ENCODE results near the gene ITM2C. TPM values are rescaled to one million over a fixed set of nuclear protein-coding genes. Genes with fewer than 3 reads are reported as not detected.

Gene ITM2C
- total and polyA plus RNA-seq, 2 donors (not counting 1 experiment from before 2014, with no cell fraction given), result 36.9 to 62.8 TPM

- peak; percentile 13 for DNase-seq
- H3K27me3 ChIP-seq (replicated peaks in 1 of 4; ENCODE audit: control extremely low read depth in 1 of 4, control insufficient read depth in 3 of 4, insufficient read depth in 4 of 4, low read length in 3 of 4), result no peaks in the 10 kb centered on the region
- H3K4me3 Mint-ChIP-seq, result no peak overlapping the region
- peak overlapping the region in 1 of 2 donors; percentile 45 for H3K27ac ChIP-seq (ENCODE audit: low read length in 2 of 2)
- H3K4me1 Mint-ChIP-seq, result peaks cover 65% of the 10 kb centered on the region
- ATAC-seq (ENCODE audit: low read depth), result no peak
- H3K4me3 ChIP-seq (ENCODE audit: control extremely low read depth in 1 of 5, extremely low read depth in 1 of 5, insufficient read depth in 1 of 5, low read depth in 2 of 5, low read length in 4 of 5), result no peak overlapping the region
- peak overlapping the region; percentile 67 for H3K27ac Mint-ChIP-seq
- peaks cover 61% of the 10 kb centered on the region for H3K79me2 ChIP-seq (ENCODE audit: control insufficient read depth, insufficient read depth, low read length)
- intact Hi-C loops (cut with micrococcal nuclease), result loop anchor here (10.0 kb wide), 1 partner anchor 525 kb away; the partner anchor contains the start of gene B3GNT7
- H3K9me3 ChIP-seq (ENCODE audit: control extremely low read depth in 1 of 3, control insufficient read depth in 2 of 3, insufficient read depth in 1 of 3, low read length in 2 of 3), result no peaks in the 10 kb centered on the region
- H4K20me1 ChIP-seq (ENCODE audit: control insufficient read depth, insufficient read depth, low read length, poor library complexity, severe bottlenecking), result peaks cover 5% of the 10 kb centered on the region
- no peak for TF ChIP-seq EZH2 (IDR thresholded peaks at IDR 0.05; ENCODE audit: borderline replicate concordance, insufficient read depth, low read depth, low read length, poor library complexity, severe bottlenecking)
- no peak for TF ChIP-seq CTCF (IDR thresholded peaks at IDR 0.05)
- CTCF ChIA-PET, result interaction anchor here (3.3 to 5.5 kb wide), 2 partner anchors 21 to 44 kb away, joined by 10 to 40 read pairs; no protein-coding TSS in a partner anchor
- H2AFZ ChIP-seq (ENCODE audit: insufficient read depth, low read depth, low read length, poor library complexity, severe bottlenecking), result peak overlapping the region; percentile 30
- peaks cover 88 to 94% of the 10 kb centered on the region in 2 donors for H3K4me1 ChIP-seq (ENCODE audit: control insufficient read depth in 2 of 2, insufficient read depth in 2 of 2, low read length in 2 of 2)
- no peak overlapping the region for H3K9ac ChIP-seq (ENCODE audit: low read length)
- H3K9me3 Mint-ChIP-seq (ENCODE audit: insufficient read depth), result no peaks in the 10 kb centered on the region
- WGBS (ENCODE audit: insufficient coverage), result 31% methylated on average over 11 of the region's 11 CpGs
- H3K4me2 ChIP-seq (replicated peaks; ENCODE audit: low read depth, low read length, poor library complexity, severe bottlenecking), result peak overlapping the region; percentile 48
- no peaks in the 10 kb centered on the region for H3K27me3 Mint-ChIP-seq
- peaks cover 0 to 5% of the 10 kb centered on the region in 2 experiments for H3K36me3 ChIP-seq (replicated peaks in 1 of 2; ENCODE audit: control extremely low read depth in 1 of 2, control insufficient read depth in 1 of 2, extremely low read depth in 1 of 2, insufficient read depth in 2 of 2, low read length in 1 of 2)
- POLR2A ChIA-PET, result no interaction called here
Measured at GRCh38 chr2:230869914-230870543, 5.3 kb downstream of the ITM2C start.
